ENCODE results near the gene GPHA2.
A peak's percentile ranks its signal among the peaks of the same experiment; 100 is the strongest.

Gene GPHA2

DNA sequence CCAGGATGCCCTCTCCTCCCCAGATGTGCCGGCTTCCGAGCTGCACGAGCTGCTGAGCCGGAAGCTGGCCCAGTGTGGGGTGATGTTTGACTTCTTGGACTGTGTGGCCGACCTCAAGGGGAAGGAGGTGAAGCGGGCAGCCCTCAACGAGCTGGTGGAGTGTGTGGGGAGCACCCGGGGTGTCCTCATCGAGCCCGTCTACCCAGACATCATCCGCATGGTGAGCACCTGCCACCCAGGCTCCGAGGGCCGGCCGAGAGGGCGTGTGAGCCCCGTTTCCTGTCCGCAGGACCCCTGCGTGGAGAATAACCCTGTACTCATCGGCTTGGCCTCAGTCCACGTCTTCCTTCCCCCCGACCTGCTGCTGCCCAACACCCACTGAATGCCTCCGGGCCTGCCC is 9.0 kb downstream of the GPHA2 start:
- no peak overlapping the region for H3K4me2 ChIP-seq (ENCODE audit: low read depth, low read length)
- H3K79me2 ChIP-seq (ENCODE audit: low read length) = no peaks in the 10 kb centered on the region
- H3F3A ChIP-seq (ENCODE audit: insufficient read depth, low read length) = no peaks in the 10 kb centered on the region
- H3K9ac ChIP-seq (ENCODE audit: low read length) = no peak overlapping the region
- H3K27me3 ChIP-seq (replicated peaks; ENCODE audit: insufficient read depth, low read length) = no peaks in the 10 kb centered on the region
- H2AFZ ChIP-seq (ENCODE audit: low read length) = no peak overlapping the region
- TF ChIP-seq EZH2phosphoT487 (IDR thresholded peaks at IDR 0.05; ENCODE audit: low read length) (no peak), EZH2 (optimal IDR thresholded peaks at IDR 0.05; ENCODE audit: low read depth, low read length) (no peak)
- TF ChIP-seq, protein P1, sequence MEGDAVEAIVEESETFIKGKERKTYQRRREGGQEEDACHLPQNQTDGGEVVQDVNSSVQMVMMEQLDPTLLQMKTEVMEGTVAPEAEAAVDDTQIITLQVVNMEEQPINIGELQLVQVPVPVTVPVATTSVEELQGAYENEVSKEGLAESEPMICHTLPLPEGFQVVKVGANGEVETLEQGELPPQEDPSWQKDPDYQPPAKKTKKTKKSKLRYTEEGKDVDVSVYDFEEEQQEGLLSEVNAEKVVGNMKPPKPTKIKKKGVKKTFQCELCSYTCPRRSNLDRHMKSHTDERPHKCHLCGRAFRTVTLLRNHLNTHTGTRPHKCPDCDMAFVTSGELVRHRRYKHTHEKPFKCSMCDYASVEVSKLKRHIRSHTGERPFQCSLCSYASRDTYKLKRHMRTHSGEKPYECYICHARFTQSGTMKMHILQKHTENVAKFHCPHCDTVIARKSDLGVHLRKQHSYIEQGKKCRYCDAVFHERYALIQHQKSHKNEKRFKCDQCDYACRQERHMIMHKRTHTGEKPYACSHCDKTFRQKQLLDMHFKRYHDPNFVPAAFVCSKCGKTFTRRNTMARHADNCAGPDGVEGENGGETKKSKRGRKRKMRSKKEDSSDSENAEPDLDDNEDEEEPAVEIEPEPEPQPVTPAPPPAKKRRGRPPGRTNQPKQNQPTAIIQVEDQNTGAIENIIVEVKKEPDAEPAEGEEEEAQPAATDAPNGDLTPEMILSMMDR (IDR thresholded peaks at IDR 0.05; ENCODE audit: low read length) = no peak
- DNase-seq = no peak
- H3K36me3 ChIP-seq (replicated peaks; ENCODE audit: insufficient read depth, low read length) = no peaks in the 10 kb centered on the region
- no peak overlapping the region for H3K27ac ChIP-seq (ENCODE audit: low read length)
- H3K9me3 ChIP-seq (replicated peaks; ENCODE audit: insufficient read depth, low read length) = no peaks in the 10 kb centered on the region
- no peaks in the 10 kb centered on the region for H3K4me1 ChIP-seq (ENCODE audit: low read length)
- no peak overlapping the region for H3K4me3 ChIP-seq (ENCODE audit: low read length)
- no peaks in the 10 kb centered on the region for H3K9me2 ChIP-seq (replicated peaks; ENCODE audit: insufficient read depth, low read length)
- H4K20me1 ChIP-seq (ENCODE audit: insufficient read depth, low read length) = no peaks in the 10 kb centered on the region

DNA sequence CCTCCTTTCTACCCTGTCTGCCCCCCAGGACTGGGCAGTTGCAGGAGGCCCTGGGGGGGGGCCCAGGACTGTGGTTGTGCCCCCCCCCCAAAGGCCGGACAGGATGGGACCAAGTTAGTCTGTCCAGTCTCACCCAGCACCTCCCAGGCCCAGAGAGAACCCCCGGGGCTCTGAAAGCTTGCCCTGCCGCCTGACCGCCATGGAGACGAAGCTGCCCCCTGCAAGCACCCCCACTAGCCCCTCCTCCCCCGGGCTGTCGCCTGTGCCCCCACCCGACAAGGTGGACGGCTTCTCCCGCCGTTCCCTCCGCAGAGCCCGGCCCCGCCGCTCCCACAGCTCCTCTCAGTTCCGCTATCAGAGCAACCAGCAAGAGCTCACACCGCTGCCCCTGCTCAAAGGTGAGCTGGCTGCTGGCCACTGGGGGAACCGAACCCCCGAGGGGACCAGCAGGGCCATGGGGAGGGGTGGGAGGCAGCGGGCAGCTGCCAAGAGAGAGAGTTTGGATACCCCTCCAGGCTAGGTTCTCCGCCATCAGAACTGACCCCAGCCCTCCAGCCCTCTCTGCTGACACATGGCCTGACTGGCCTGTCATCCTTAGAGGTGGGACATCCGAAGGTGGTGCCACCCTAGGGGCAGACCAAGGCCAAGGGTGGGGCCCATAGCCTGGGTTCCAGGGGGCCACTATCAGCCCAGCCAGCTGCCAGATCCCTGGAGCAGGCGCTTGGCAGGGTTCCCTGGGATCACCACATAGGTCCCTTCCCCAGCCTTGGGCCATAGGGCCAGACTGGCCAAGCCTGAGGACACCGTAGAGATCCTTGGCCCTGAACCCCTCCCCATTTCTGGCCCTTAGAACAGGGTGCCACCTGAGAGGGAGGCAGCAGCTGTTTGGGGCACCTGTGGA is 9.9 kb downstream of the GPHA2 start:
- no peaks in the 10 kb centered on the region for H3K4me1 ChIP-seq (ENCODE audit: low read length)
- no peak overlapping the region for H3K4me3 ChIP-seq (ENCODE audit: low read length)
- peak overlapping the region; percentile 97; the same call in 1 of the 2 replicates for H3K4me2 ChIP-seq (ENCODE audit: low read depth, low read length)
- H3K9me2 ChIP-seq (replicated peaks; ENCODE audit: insufficient read depth, low read length) = no peaks in the 10 kb centered on the region
- TF ChIP-seq, protein P1 (IDR thresholded peaks at IDR 0.05; ENCODE audit: low read length) = no peak
- no peak for TF ChIP-seq EZH2phosphoT487 (IDR thresholded peaks at IDR 0.05; ENCODE audit: low read length)
- TF ChIP-seq EZH2 (optimal IDR thresholded peaks at IDR 0.05; ENCODE audit: low read depth, low read length) = no peak
- no peaks in the 10 kb centered on the region for H3K79me2 ChIP-seq (ENCODE audit: low read length)
- no peaks in the 10 kb centered on the region for H3K36me3 ChIP-seq (replicated peaks; ENCODE audit: insufficient read depth, low read length)
- DNase-seq = no peak
- H3K27ac ChIP-seq (ENCODE audit: low read length) = no peak overlapping the region
- no peaks in the 10 kb centered on the region for H3K27me3 ChIP-seq (replicated peaks; ENCODE audit: insufficient read depth, low read length)
- H3K9me3 ChIP-seq (replicated peaks; ENCODE audit: insufficient read depth, low read length) = no peaks in the 10 kb centered on the region
- H2AFZ ChIP-seq (ENCODE audit: low read length) = no peak overlapping the region
- no peaks in the 10 kb centered on the region for H3F3A ChIP-seq (ENCODE audit: insufficient read depth, low read length)
- H3K9ac ChIP-seq (ENCODE audit: low read length) = no peak overlapping the region
- H4K20me1 ChIP-seq (ENCODE audit: insufficient read depth, low read length) = no peaks in the 10 kb centered on the region

DNA sequence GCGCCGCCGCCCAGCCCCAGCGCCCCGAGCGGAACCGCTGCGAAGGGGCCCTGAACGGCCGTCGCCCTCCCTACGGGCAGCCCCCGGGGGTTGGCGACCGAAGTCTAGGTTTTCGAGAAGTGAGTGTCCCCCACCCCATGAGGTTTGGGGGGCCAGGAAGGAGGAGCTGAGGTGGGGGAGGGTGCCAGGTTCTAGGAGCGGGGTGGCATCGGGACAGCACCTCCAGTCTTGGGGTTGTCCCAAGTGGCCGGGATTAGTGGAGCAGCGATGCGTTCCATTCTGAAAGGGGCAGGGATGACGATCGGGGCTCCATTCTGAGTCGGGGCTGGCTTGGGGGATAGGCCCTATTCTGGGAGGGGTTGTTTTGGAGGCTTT is 10.8 kb downstream of the GPHA2 start:
- Histone ChIP-seq H3K79me2 (ENCODE audit: low read length) (no peaks in the 10 kb centered on the region), H3K27me3 (replicated peaks; ENCODE audit: insufficient read depth, low read length) (no peaks in the 10 kb centered on the region), H3K36me3 (replicated peaks; ENCODE audit: insufficient read depth, low read length) (no peaks in the 10 kb centered on the region), H3K9me3 (replicated peaks; ENCODE audit: insufficient read depth, low read length) (no peaks in the 10 kb centered on the region), H3K9ac (ENCODE audit: low read length) (peak overlapping the region; percentile 82), H2AFZ (ENCODE audit: low read length) (peak overlapping the region; percentile 99), H3K4me3 (ENCODE audit: low read length) (peak overlapping the region; percentile 70), H3K4me1 (ENCODE audit: low read length) (no peaks in the 10 kb centered on the region), H3K4me2 (ENCODE audit: low read depth, low read length) (peak overlapping the region; percentile 97), H3F3A (ENCODE audit: insufficient read depth, low read length) (no peaks in the 10 kb centered on the region), H3K27ac (ENCODE audit: low read length) (no peak overlapping the region), H3K9me2 (replicated peaks; ENCODE audit: insufficient read depth, low read length) (no peaks in the 10 kb centered on the region), H4K20me1 (ENCODE audit: insufficient read depth, low read length) (no peaks in the 10 kb centered on the region)
- no peak for DNase-seq
- TF ChIP-seq, protein P1 (IDR thresholded peaks at IDR 0.05; ENCODE audit: low read length) = no peak
- TF ChIP-seq EZH2phosphoT487 (IDR thresholded peaks at IDR 0.05; ENCODE audit: low read length) (no peak), EZH2 (optimal IDR thresholded peaks at IDR 0.05; ENCODE audit: low read depth, low read length) (no peak)
